Fibroblast of the conjunctiva (primary cell): ENCODE results near the gene AVEN.
"Not testable (repeated sequence)": the region's sequence is repeated elsewhere in the genome, so short reads cannot be mapped to it uniquely, and the experiment has no call there.

Experiments used
- DNase-seq: peaks from one replicate; pipeline ENCODE4 v3.0.0-alpha.2; 2010; ENCODE audit warnings: low read depth

The AVEN gene

GRCh38 chr15:33846862-33847261 lies 192.1 kb downstream of the AVEN start:
- DNase-seq = no peak

GRCh38 chr15:33846142-33846541 lies 192.9 kb downstream of the AVEN start:
- DNase-seq = no peak

- no peak for DNase-seq
Measured at GRCh38 chr15:33844597-33844996, 194.4 kb downstream of the AVEN start.

- no peak for DNase-seq
Measured at GRCh38 chr15:33844186-33844585, 194.8 kb downstream of the AVEN start.

GRCh38 chr15:33840615-33841014 lies 198.4 kb downstream of the AVEN start:
- no peak for DNase-seq

- DNase-seq = no peak
Measured at GRCh38 chr15:33839540-33839939, 199.5 kb downstream of the AVEN start.

GRCh38 chr15:33837294-33837693 lies 201.7 kb downstream of the AVEN start:
- no peak for DNase-seq

GRCh38 chr15:33834892-33835743 lies 203.9 kb downstream of the AVEN start:
- DNase-seq = no peak

- DNase-seq = no peak
Measured at GRCh38 chr15:33831646-33832045, 207.4 kb downstream of the AVEN start.

GRCh38 chr15:33830351-33830750 lies 208.7 kb downstream of the AVEN start:
- DNase-seq = no peak

GRCh38 chr15:33826201-33826600 lies 212.8 kb downstream of the AVEN start:
- DNase-seq = no peak

GRCh38 chr15:33825453-33825852 lies 213.6 kb downstream of the AVEN start:
- DNase-seq = no peak

- no peak for DNase-seq
Measured at GRCh38 chr15:33823119-33823518, 215.9 kb downstream of the AVEN start.

- DNase-seq = no peak
Measured at GRCh38 chr15:33822479-33822878, 216.5 kb downstream of the AVEN start.

GRCh38 chr15:33819499-33819898 lies 219.5 kb downstream of the AVEN start:
- not testable (repeated sequence) for DNase-seq
